ENCODE measurements around the gene STK16.
"Not testable (repeated sequence)": the region's sequence is repeated elsewhere in the genome, so short reads cannot be mapped to it uniquely, and the experiment has no call there.

STK16 gene

GRCh38 chr2:219245148-219245898 lies at the start of gene STK16, which contains the start of gene GLB1L:
Gene STK16, plus strand, starts transcription at chr2:219245479. Its CDS starts 521 bp downstream, at chr2:219246000.
Gene GLB1L, minus strand, starts transcription at chr2:219245444. Its CDS starts 1,871 bp downstream, at chr2:219243573.
- peak; percentile 84 for DNase-seq (ENCODE audit: extremely low read depth, low read depth)
- no peak for TF ChIP-seq CTCF (IDR thresholded peaks at IDR 0.05; ENCODE audit: low read depth, low read length)

- no peak for TF ChIP-seq CTCF (IDR thresholded peaks at IDR 0.05; ENCODE audit: low read depth, low read length)
- DNase-seq (ENCODE audit: extremely low read depth, low read depth) = no peak
Observed at GRCh38 chr2:219197388-219197787, 47.9 kb upstream of the STK16 start.

DNA sequence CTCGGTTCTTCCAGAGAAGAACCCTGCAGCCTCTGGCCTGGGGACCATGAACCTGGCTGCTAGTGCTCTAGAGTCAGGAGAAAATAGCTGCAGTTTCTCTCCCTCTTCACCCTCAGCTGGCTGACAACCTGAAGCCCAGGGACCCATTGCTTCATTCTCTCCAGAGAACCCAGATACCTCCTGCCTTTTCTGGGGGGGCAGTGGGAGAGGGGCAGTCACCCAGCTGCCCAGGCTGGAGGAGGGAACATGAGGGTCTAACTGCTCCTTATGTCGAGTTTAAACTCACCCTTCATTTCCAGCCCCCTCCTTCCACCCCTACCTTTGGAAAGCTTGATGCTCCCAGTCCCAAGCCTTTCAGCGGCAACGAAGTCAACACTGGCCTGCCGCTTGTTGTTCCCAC lies 46.3 kb upstream of the STK16 start:
- no peak for DNase-seq (ENCODE audit: extremely low read depth, low read depth)
- TF ChIP-seq CTCF (IDR thresholded peaks at IDR 0.05; ENCODE audit: low read depth, low read length) = no peak

DNA sequence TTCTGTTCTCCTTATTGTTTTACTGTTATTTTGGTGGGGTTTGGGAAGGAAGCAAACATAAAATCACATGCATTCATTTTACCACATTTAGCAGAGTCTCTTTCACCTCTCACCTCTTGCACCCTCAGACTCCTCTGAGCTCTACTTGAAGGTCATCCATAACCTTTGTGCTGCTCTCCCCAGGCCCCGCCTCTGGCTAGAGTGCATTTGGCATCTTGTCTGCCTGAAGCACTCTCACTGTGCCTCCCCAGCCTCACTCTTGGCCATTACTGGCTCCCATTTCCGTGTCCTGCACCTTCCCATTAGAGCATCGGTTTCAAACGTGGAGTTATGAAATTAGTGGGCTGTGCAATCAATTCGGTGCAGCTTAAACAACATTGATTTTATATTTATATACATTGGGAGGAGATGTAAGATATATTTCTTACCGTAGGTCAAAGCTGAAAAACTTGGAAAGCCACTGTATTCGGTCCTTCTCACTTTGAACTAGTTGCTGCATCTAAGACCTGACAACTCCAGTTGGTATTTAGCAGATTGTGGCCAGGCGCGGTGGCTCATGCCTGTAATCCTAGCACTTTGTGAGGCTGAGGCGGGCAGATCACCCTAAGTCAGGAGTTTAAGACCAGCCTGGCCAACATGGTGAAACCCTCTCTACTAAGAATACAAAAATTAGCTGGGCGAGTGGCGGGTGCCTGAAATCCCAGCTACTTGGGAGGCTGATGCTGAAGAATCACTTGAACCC lies 45.6 kb upstream of the STK16 start:
- no peak for TF ChIP-seq CTCF (IDR thresholded peaks at IDR 0.05; ENCODE audit: low read depth, low read length)
- no peak for DNase-seq (ENCODE audit: extremely low read depth, low read depth)

GRCh38 chr2:219200502-219201326 lies 44.6 kb upstream of the STK16 start:
- not testable (repeated sequence) for DNase-seq (ENCODE audit: extremely low read depth, low read depth)

GRCh38 chr2:219201331-219201730 lies 43.9 kb upstream of the STK16 start:
- not testable (repeated sequence) for DNase-seq (ENCODE audit: extremely low read depth, low read depth)

DNA sequence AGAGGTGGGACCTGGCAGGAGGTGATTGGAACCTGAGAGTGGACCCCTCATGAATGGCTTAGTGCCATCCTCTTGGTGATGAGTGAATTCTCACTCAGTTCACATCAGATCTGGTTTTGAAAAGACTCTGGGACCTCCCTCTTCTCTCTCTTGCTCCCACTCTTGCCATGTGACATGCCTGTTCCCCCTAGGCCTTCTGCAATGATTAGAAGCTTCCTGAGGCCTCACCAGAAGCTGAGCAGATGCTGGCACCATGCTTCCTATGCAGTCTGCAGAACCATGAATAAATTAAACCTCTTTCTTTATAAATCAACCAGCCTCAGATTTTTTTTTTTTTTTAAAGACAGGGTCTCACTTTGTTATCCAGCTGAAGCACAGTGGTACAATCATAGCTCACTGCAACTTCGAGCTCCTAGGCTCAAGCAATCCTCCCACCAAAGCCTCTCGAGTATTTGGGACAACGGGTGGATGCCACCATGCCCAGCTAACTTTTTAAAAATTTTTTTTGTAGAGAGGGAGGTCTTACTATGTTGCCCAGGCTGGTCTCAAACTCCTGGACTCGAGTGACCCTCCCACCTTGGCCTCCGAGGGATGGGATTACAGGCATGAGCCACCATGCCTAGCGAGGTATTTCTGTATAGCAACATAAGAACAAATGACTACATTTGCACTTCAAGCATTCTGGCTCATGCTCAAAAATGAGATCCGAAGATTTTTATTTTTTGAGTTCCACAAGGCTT lies 40.7 kb upstream of the STK16 start:
- no peak for DNase-seq (ENCODE audit: extremely low read depth, low read depth)
- no peak for TF ChIP-seq CTCF (IDR thresholded peaks at IDR 0.05; ENCODE audit: low read depth, low read length)

All from AG09319 (cell line).